Inflammatory macrophage (primary cell): ENCODE measurements around the gene PDE4D.
"Not testable (repeated sequence)": the region's sequence is repeated elsewhere in the genome, so short reads cannot be mapped to it uniquely, and the experiment has no call there.

Source experiments
- DNase-seq, 2 donors: peaks; one replicate each; pipeline ENCODE4 v3.0.0-alpha.2; 2020 to 2022

PDE4D gene

DNA sequence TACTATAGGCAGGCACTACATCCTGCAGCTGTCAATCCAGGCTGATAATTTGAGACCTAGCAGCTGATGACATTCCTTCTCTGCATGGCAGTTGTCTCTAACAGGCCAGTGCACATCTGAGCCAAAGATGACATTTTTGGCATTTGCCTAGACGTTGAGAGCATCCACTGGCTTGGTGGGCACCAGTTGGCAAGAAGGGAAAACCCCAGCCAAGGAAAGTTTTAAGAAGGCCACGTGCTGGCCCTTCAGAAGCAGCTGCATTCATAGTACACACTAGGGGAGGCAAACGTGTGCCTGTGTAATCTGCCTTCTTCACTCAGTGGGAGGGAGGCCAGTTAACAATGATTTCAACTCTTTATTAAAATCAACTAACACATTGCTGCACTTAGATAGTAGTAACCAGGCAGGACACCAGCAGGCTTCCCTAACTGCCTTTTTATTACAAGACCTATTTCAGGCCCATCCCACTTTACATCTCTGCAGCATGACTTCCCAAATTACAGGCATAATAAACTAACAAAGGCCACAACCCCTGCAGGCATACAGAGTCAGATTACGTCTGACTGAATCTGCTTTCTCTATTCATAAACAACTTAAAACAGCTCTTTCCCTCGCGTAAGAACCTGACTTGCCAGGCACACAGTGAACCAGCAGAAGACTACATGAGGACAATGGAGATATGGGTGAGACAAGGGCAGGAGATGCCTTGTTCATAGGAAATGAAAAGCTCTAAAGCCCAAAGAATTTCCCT lies 576.3 kb downstream of the PDE4D start:
- DNase-seq, result no peak

- no peak for DNase-seq
Measured at GRCh38 chr5:59312223-59312622, 581.3 kb downstream of the PDE4D start.

DNA sequence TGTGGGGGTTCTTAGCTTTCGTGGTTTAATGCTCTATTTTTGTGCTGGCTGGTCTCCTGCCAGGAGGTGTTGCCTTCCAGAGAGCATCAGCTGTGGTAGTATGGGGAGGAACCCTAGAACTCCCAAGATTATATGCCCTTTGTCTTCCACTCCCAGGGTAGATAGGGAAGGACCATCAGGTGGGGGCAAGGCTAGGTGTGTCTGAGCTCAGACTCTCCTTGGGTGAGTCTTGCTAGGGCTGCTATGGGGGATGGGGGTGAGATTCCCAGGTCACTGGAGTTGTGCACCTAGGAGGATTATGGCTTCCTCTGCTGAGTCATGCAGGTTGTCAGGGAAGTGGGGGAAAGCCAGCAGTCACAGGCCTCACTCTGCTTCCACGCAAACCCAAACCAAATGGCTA lies 584.8 kb downstream of the PDE4D start:
- not testable (repeated sequence) for DNase-seq

DNA sequence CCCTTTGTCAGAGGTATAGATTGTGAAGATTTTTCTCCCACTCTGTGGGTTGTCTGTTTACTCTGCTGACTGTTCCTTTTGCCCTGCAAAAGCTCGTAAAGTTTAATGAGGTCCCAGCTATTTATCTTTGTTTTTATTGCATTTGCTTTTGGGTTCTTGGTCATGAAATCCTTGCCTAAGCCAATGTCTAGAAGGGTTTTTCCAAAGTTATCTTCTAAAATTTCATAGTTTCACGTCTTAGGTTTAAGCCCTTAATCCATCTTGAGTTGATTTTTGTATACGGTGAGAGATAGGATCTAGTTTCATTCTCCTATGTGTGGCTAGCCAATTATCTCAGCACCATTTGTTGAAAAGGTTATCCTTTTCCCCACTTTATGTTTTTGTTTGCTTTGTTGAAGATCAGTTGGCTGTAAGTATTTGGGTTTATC lies 590.2 kb downstream of the PDE4D start:
- DNase-seq, result not testable (repeated sequence)

GRCh38 chr5:59302509-59302908 lies 591.0 kb downstream of the PDE4D start:
- DNase-seq, result not testable (repeated sequence)

- DNase-seq, result no peak
Measured at GRCh38 chr5:59301727-59302126, 591.8 kb downstream of the PDE4D start.

- DNase-seq, result no peak
Measured at GRCh38 chr5:59300930-59301329, 592.6 kb downstream of the PDE4D start.

DNA sequence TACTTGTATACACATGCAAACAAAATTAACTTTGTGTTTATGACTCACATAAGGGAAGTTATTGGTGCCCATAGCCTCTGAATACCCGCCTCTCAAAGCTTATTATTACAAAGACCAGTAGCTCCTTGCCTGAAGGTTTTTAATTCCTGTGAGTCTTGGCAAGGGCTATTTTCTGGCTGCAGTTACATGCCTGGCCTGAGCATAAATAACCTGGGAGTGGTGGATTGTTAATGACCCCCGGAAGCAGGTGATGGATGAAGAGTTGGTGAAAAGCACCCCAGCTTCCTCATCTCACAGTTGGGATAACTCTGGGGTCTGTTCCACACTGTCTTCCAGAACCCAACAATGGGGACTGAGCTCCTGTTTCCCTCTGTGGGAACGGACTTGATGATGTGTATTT lies 594.5 kb downstream of the PDE4D start:
- no peak for DNase-seq

- DNase-seq, result peak; percentile 7 to 13
Measured at GRCh38 chr5:59296317-59297264, 596.9 kb downstream of the PDE4D start.

- DNase-seq, result no peak
Measured at GRCh38 chr5:59293700-59294099, 599.8 kb downstream of the PDE4D start.

GRCh38 chr5:59291941-59292340 lies 601.6 kb downstream of the PDE4D start:
- no peak for DNase-seq

- DNase-seq, result no peak
Measured at GRCh38 chr5:59287884-59288283, 605.6 kb downstream of the PDE4D start.

DNA sequence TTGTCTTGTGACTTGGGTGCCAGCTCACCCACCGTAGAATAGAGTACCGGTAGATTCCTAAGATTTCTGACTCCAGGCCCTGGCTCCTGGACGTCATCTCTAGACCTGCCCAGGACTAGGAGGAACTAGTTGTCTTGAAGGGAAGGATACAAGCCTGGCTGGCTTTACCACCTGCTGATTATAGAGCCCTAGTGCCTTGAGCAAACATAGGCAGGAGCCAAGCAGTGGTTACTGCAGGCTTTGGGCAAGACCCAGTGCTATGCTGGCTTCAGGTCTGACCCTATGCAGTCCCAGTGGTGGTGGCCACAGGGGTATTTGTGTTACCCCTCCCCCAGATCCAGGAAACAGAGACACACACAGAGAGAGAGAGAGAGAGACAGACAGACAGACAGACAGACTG lies 606.2 kb downstream of the PDE4D start:
- DNase-seq, result no peak

DNA sequence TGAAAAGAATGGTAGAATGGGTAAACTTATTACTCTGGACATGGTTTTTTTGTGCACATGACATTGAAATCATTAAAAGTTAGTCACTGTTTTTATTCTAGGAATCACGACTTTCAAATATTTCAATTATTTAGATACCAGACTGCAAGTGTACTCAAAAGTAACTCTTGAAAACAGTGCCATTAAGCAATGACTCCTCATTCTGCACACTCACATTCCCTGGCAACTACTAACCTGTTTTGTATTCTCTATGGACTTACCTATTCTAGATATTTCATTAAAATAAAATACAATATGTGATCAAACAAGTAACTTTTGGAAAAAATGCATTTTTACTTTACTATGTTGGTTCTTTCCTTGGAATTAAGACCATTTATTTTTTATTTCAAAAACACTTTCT lies 607.0 kb downstream of the PDE4D start:
- DNase-seq, result no peak

DNA sequence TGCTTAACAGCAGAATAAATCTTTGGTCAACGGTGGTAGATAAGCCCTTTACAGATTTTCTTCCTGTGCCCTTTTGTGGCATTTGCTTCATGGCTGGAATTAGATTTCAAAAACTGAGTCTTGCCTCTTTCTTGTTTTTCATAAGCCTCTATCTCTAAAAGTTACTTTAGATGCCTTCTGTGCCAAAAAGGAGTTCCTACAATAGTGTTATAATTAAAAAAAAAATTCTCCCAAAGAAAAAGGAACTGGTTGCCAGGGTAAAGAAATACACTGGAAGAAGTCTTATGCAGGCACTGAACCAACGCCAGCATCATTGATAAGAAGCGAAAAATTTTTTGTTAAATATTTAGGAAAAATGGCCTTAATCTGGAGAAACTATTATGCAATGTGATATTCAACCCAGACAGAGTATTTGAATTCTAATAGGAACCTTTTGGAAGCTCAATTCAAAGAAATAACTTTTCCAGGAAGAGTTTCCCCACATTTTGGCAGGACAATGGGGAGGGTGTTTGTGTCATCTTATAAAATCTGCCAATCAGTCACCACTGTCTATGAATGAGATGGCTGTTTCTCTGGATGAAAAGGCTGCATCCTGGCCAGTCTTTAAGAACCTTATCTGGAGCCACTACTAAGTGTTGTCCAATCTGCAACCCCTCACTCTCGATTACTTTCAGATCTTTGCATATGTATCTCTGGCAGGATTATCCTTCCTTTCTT lies 608.1 kb downstream of the PDE4D start:
- DNase-seq, result no peak

GRCh38 chr5:59282726-59283125 lies 610.8 kb downstream of the PDE4D start:
- no peak for DNase-seq

DNA sequence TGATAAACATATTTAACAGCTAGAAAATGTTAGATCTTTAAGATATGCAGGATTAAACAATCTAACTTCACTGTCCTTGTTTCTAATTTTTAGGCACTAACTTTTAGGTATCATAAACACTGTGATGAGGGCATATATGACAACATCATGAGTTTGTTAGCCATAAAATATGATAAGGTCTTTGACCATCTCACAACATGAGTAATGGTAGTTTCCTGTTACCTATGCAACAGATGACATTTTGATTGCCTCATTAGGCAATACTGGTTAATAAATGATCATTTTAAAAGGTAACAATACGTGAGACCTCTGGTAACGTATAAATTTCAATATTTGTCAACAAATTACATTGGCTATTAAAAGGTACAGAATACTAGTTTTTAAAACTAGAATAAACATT lies 613.5 kb downstream of the PDE4D start:
- no peak for DNase-seq

DNA sequence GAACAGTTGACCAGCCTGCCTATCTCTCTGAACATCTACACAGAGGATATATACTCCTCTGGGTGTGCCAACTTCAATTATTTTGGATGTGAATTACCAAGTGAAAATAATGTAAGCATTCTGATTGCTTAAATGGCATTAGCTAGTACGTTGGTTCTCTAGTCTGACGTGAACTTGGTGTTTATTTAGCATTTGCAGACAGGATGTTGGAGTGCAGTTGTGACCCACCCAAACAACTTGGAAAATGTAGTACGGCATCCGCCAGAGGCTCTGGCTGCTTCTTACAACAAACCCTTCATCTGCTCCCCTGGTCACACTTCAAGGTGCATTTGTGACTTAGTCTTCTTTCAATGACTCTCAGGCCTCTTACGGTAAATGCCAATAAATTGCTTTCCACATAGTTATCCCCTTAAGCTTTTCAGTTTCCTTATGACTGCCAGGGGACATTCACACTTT lies 616.6 kb downstream of the PDE4D start:
- no peak for DNase-seq

DNA sequence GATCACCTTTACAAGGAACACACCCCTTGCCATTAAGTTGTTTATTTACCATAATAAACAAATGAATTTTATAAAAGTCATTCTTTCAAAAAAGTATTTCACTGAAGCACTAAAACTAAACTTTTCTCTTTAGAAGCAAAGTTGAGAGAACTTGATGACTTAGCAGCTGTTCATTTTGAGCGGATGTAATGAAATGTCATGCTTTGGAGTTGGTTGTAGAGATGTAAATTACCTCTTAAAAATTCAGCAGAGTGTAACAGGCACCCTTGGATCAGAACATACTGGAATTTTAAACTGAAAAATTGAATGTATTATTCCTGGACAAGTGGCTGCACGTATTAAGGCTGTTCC lies 617.2 kb downstream of the PDE4D start:
- DNase-seq, result no peak

- DNase-seq, result peak; percentile 47 to 67
Measured at GRCh38 chr5:59275510-59276324, 617.8 kb downstream of the PDE4D start.

- peak in 1 of 2 donors; percentile 15 for DNase-seq
Measured at GRCh38 chr5:59275170-59275509, 618.4 kb downstream of the PDE4D start.

- DNase-seq, result no peak
Measured at GRCh38 chr5:59274106-59274636, 619.4 kb downstream of the PDE4D start.
